Parathyroid adenoma (tissue), 2 donors: ENCODE data around the gene DLG5.
A peak's percentile ranks its signal among the peaks of the same experiment; 100 is the strongest.

Experiments
- H2AFZ ChIP-seq: fragments of 300-600 bp; sonication (generic); one replicate; pipeline ENCODE4 v1.7.0; 2017; ENCODE audit warnings: antibody characterized with exemption, mild to moderate bottlenecking
- H3K27ac ChIP-seq: fragments of 300-600 bp; sonication (generic); one replicate; pipeline ENCODE4 v1.7.0; 2017
- H3K27me3 ChIP-seq: fragments of 300-600 bp; sonication (generic); one replicate; pipeline ENCODE4 v1.7.0; 2017; ENCODE audit warnings: low read length; ENCODE audit not compliant: control insufficient read depth, insufficient read depth
- H3K36me3 ChIP-seq: fragments of 300-600 bp; sonication (generic); one replicate; pipeline ENCODE4 v1.7.0; 2017; ENCODE audit warnings: low read length; ENCODE audit not compliant: control insufficient read depth, insufficient read depth
- H3K4me1 ChIP-seq: fragments of 300-600 bp; sonication (generic); one replicate; pipeline ENCODE4 v1.7.0; 2017; ENCODE audit warnings: control low read depth
- H3K4me2 ChIP-seq: fragments of 300-600 bp; sonication (generic); one replicate; pipeline ENCODE4 v1.7.0; 2017; ENCODE audit warnings: low read length
- H3K4me3 ChIP-seq: fragments of 300-600 bp; sonication (generic); one replicate; pipeline ENCODE4 v1.7.0; 2017; ENCODE audit warnings: low read depth, low read length
- H3K79me2 ChIP-seq: fragments of 300-600 bp; sonication (generic); one replicate; pipeline ENCODE4 v1.7.0; 2017; ENCODE audit warnings: control low read depth
- H3K9ac ChIP-seq: fragments of 300-600 bp; sonication (generic); one replicate; pipeline ENCODE4 v1.7.0; 2017; ENCODE audit warnings: mild to moderate bottlenecking
- H3K9me3 ChIP-seq: fragments of 300-600 bp; sonication (generic); one replicate; pipeline ENCODE4 v1.7.0; 2017; ENCODE audit warnings: low read length; ENCODE audit not compliant: control insufficient read depth
- CTCF ChIP-seq: fragments of 300-600 bp; sonication (generic); IDR thresholded peaks from one replicate; pipeline ENCODE4 v1.7.0; 2017; ENCODE audit warnings: antibody characterized with exemption, mild to moderate bottlenecking
- donor health status: primary hyperparathyroidism.

DLG5 gene

GRCh38 chr10:77898323-77899079, 28.1 kb downstream of the DLG5 start:
- no peak overlapping the region for H3K4me3 ChIP-seq
- peaks cover 63% of the 10 kb centered on the region for H3K4me1 ChIP-seq
- no peaks in the 10 kb centered on the region for H3K36me3 ChIP-seq
- peaks cover 76% of the 10 kb centered on the region for H3K79me2 ChIP-seq
- no peak for TF ChIP-seq CTCF
- no peak overlapping the region for H3K9ac ChIP-seq
- H3K27me3 ChIP-seq = no peaks in the 10 kb centered on the region
- H3K4me2 ChIP-seq = peak overlapping the region; percentile 37
- H2AFZ ChIP-seq = no peak overlapping the region
- peak overlapping the region; percentile 82 for H3K27ac ChIP-seq
- H3K9me3 ChIP-seq = no peaks in the 10 kb centered on the region

- H3K4me1 ChIP-seq = peaks cover 74% of the 10 kb centered on the region
- no peaks in the 10 kb centered on the region for H3K9me3 ChIP-seq
- H3K4me2 ChIP-seq = no peak overlapping the region
- no peak overlapping the region for H2AFZ ChIP-seq
- no peaks in the 10 kb centered on the region for H3K36me3 ChIP-seq
- no peak overlapping the region for H3K4me3 ChIP-seq
- H3K27me3 ChIP-seq = no peaks in the 10 kb centered on the region
- no peak for TF ChIP-seq CTCF
- no peak overlapping the region for H3K9ac ChIP-seq
- H3K27ac ChIP-seq = no peak overlapping the region
- peaks cover 78% of the 10 kb centered on the region for H3K79me2 ChIP-seq
Observed at GRCh38 chr10:77896058-77896457, 30.5 kb downstream of the DLG5 start.

- H3K79me2 ChIP-seq = peaks cover 68% of the 10 kb centered on the region
- no peak overlapping the region for H3K4me2 ChIP-seq
- H3K27me3 ChIP-seq = no peaks in the 10 kb centered on the region
- no peak overlapping the region for H2AFZ ChIP-seq
- H3K4me1 ChIP-seq = peaks cover 76% of the 10 kb centered on the region
- H3K27ac ChIP-seq = peak overlapping the region; percentile 97
- H3K9me3 ChIP-seq = no peaks in the 10 kb centered on the region
- no peaks in the 10 kb centered on the region for H3K36me3 ChIP-seq
- no peak overlapping the region for H3K9ac ChIP-seq
- H3K4me3 ChIP-seq = no peak overlapping the region
- TF ChIP-seq CTCF = no peak
Observed at GRCh38 chr10:77894058-77894457, 32.5 kb downstream of the DLG5 start.

- Histone ChIP-seq H3K36me3 (no peaks in the 10 kb centered on the region), H3K79me2 (peaks cover 69% of the 10 kb centered on the region), H2AFZ (no peak overlapping the region), H3K4me1 (peaks cover 76% of the 10 kb centered on the region), H3K4me3 (no peak overlapping the region), H3K9ac (no peak overlapping the region), H3K9me3 (no peaks in the 10 kb centered on the region), H3K27me3 (no peaks in the 10 kb centered on the region), H3K4me2 (no peak overlapping the region), H3K27ac (peak overlapping the region; percentile 97)
- TF ChIP-seq CTCF = no peak
Observed at GRCh38 chr10:77893386-77893785, 33.2 kb downstream of the DLG5 start.

- no peak overlapping the region for H3K9ac ChIP-seq
- H2AFZ ChIP-seq = no peak overlapping the region
- no peaks in the 10 kb centered on the region for H3K9me3 ChIP-seq
- H3K79me2 ChIP-seq = peaks cover 67% of the 10 kb centered on the region
- no peaks in the 10 kb centered on the region for H3K36me3 ChIP-seq
- no peak for TF ChIP-seq CTCF
- peaks cover 76% of the 10 kb centered on the region for H3K4me1 ChIP-seq
- no peaks in the 10 kb centered on the region for H3K27me3 ChIP-seq
- H3K4me3 ChIP-seq = no peak overlapping the region
- H3K27ac ChIP-seq = peak overlapping the region; percentile 97
- no peak overlapping the region for H3K4me2 ChIP-seq
Observed at GRCh38 chr10:77892761-77893160, 33.8 kb downstream of the DLG5 start.
